22Rv1 (cell line): Measurements from ENCODE around the gene KRTAP5-8.

Source experiments
- H3K27ac ChIP-seq: fragments of 450-650 bp; 2 replicates; pipeline ENCODE4 v1.5.1; 2017
- CTCF ChIP-seq: fragments of 450-650 bp; IDR thresholded peaks from 2 replicates; pipeline ENCODE4 v1.5.1; 2017; ENCODE audit warnings: mild to moderate bottlenecking
- ZFX ChIP-seq: fragments of 450-650 bp; IDR thresholded peaks from 2 replicates; pipeline ENCODE4 v1.6.1; 2017; ENCODE audit warnings: antibody characterized with exemption, borderline replicate concordance

The KRTAP5-8 gene

GRCh38 chr11:71542382-71542781, 4.6 kb downstream of the KRTAP5-8 start:
- TF ChIP-seq ZFX: no peak
- no peak for TF ChIP-seq CTCF
- no peak overlapping the region for H3K27ac ChIP-seq

- H3K27ac ChIP-seq: no peak overlapping the region
- TF ChIP-seq ZFX (no peak), CTCF (no peak)
Measured at GRCh38 chr11:71542879-71543777, 5.3 kb downstream of the KRTAP5-8 start.

- no peak overlapping the region for H3K27ac ChIP-seq
- no peak for TF ChIP-seq CTCF
- no peak for TF ChIP-seq ZFX
Measured at GRCh38 chr11:71543866-71544265, 6.0 kb downstream of the KRTAP5-8 start.

- no peak overlapping the region for H3K27ac ChIP-seq
Measured at GRCh38 chr11:71544525-71545214, 6.8 kb downstream of the KRTAP5-8 start.

GRCh38 chr11:71545405-71545966, 7.7 kb downstream of the KRTAP5-8 start:
- TF ChIP-seq ZFX (no peak), CTCF (no peak)
- H3K27ac ChIP-seq: no peak overlapping the region

More at GRCh38 chr11:71544525-71545214, 6.8 kb downstream of the KRTAP5-8 start:
- no peak for TF ChIP-seq ZFX
- no peak for TF ChIP-seq CTCF

- H3K27ac ChIP-seq: no peak within 1 kb of the TSS
- TF ChIP-seq ZFX: no peak
- TF ChIP-seq CTCF: no peak
Measured at GRCh38 chr11:71548120-71548519, 10.3 kb downstream of the KRTAP5-8 start, which contains the start of gene KRTAP5-9. Gene KRTAP5-9, plus strand, starts transcription at chr11:71548420. Its CDS starts 238 bp downstream, at chr11:71548658.
